ENCODE data around the gene NUP133.

GRCh38 chr1:229432116-229432461 is 76.1 kb downstream of the NUP133 start:
- TF ChIP-seq POLR2A (IDR thresholded peaks at IDR 0.05; ENCODE audit: low read length) (no peak), GATA1 (IDR thresholded peaks at IDR 0.05; ENCODE audit: low read depth, low read length) (no peak)
